Fibroblast of lung (primary cell): ENCODE results near the gene LGALS1. TPM values are rescaled to one million over a fixed set of nuclear protein-coding genes. Genes with fewer than 3 reads are reported as not detected.

Source experiments
- DNase-seq, 2 donors: peaks; one replicate each; pipeline versions ENCODE4 v3.0.0 to v3.0.0-alpha.2; 2010; ENCODE audit warnings: low read depth in 2 of 2
- H2AFZ ChIP-seq: 2 replicates; pipeline ENCODE4 v1.5.1; 2012; ENCODE audit warnings: low read length, control low read depth, inconsistent platforms
- H3K27ac ChIP-seq: 2 replicates; pipeline ENCODE4 v1.5.1; 2011; ENCODE audit warnings: low read length, control low read depth; ENCODE audit not compliant: insufficient read depth
- H3K27me3 ChIP-seq: 2 replicates; pipeline ENCODE4 v1.5.1; 2011; ENCODE audit warnings: mild to moderate bottlenecking, low read length; ENCODE audit not compliant: control insufficient read depth, insufficient read depth
- H3K36me3 ChIP-seq: 2 replicates; pipeline ENCODE4 v1.5.1; 2011; ENCODE audit warnings: low read length; ENCODE audit not compliant: control insufficient read depth, insufficient read depth
- H3K4me1 ChIP-seq: 2 replicates; pipeline ENCODE4 v1.5.1; 2011; ENCODE audit warnings: low read length; ENCODE audit not compliant: control insufficient read depth, insufficient read depth; ENCODE audit errors: extremely low read depth
- H3K4me2 ChIP-seq: 2 replicates; pipeline ENCODE4 v1.5.1; 2011; ENCODE audit warnings: low read length, control low read depth; ENCODE audit not compliant: insufficient read depth; ENCODE audit errors: extremely low read depth
- H3K4me3 ChIP-seq, 4 experiments: fragments of 200-600 bp in 1 of 4; sonication (generic) in 1 of 4; replicated peaks in 1 of 4; 2 replicates each; pipeline ENCODE4 v1.5.1; 2011 to 2016; ENCODE audit warnings: low read length in 4 of 4, low read depth in 3 of 4, mild to moderate bottlenecking in 3 of 4, control low read depth in 2 of 4, inconsistent platforms in 1 of 4, mixed read lengths in 1 of 4; ENCODE audit not compliant: insufficient read depth in 1 of 4; ENCODE audit errors: control extremely low read depth in 1 of 4
- H3K79me2 ChIP-seq: 2 replicates; pipeline ENCODE4 v1.5.1; 2012; ENCODE audit warnings: mild to moderate bottlenecking, low read length, inconsistent platforms; ENCODE audit not compliant: control insufficient read depth, insufficient read depth
- H3K9ac ChIP-seq: 2 replicates; pipeline ENCODE4 v1.5.1; 2011; ENCODE audit warnings: mild to moderate bottlenecking, low read length, control low read depth; ENCODE audit not compliant: insufficient read depth
- H3K9me3 ChIP-seq: 2 replicates; pipeline ENCODE4 v1.5.1; 2012; ENCODE audit warnings: low read depth, low read length; ENCODE audit not compliant: control insufficient read depth, insufficient read depth
- H4K20me1 ChIP-seq: 2 replicates; pipeline ENCODE4 v1.5.1; 2011; ENCODE audit warnings: low read length; ENCODE audit not compliant: control insufficient read depth, insufficient read depth; ENCODE audit errors: extremely low read depth
- EZH2 ChIP-seq: IDR thresholded peaks from 2 replicates; pipeline ENCODE4 v1.5.1; 2012; ENCODE audit warnings: low read length, control low read depth, mild to moderate bottlenecking; ENCODE audit errors: missing control alignments
- polyA plus RNA-seq, 2 donors: library from polyadenylated mRNA; depleted of rRNA in 1 of 2; stranded (reverse) in 1 of 2; unstranded in 1 of 2; fragments of >200 nt; gene quantifications; 2 replicates each; pipeline ENCODE4 v1.2.1, GENCODE V29; 2011 to 2012; ENCODE audit warnings: missing spikeins in 1 of 2
- total RNA-seq: library from RNA; depleted of rRNA; stranded (reverse); fragments of >200 nt; gene quantifications from 2 replicates; pipeline ENCODE4 v1.2.1, GENCODE V29; 2014
- TF ChIP-seq, protein P1 (sequence below), 2 donors: IDR thresholded peaks in 1 of 2; conservative IDR thresholded peaks in 1 of 2; 1 replicate in 1 of 2; 2 replicates in 1 of 2; pipeline ENCODE4 v1.5.1; 2011 to 2012; ENCODE audit warnings: low read length in 2 of 2, control low read depth in 1 of 2, inconsistent platforms in 1 of 2, low read depth in 1 of 2, mild to moderate bottlenecking in 1 of 2

Gene LGALS1
- total and polyA plus RNA-seq, 2 donors (not counting 1 experiment from before 2014, with no cell fraction given): 5,090 to 11,230 TPM

DNA sequence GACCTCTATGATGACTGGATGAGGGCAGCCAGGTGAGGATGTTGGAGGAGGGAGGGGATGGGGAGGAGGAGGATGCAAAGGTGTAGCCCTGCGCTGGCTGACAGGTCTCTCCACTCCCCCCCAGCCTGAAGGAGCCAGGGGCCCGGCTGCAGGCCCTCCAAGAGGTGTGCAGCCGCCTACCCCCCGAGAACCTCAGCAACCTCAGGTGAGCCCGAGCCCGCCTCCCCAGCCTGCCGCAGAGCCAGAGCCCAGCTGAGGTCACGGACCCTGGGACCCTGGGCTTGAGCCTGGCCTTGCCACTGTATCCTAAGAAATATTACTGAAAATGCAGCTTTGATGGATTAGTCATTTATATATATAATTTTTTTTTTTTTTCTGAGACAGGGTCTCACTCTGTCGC, 28.1 kb upstream of the LGALS1 start:
- no peak for DNase-seq
- Histone ChIP-seq H3K27me3 (no peaks in the 10 kb centered on the region), H4K20me1 (no peaks in the 10 kb centered on the region), H2AFZ (no peak overlapping the region), H3K27ac (no peak overlapping the region), H3K4me1 (no peaks in the 10 kb centered on the region), H3K4me3 (no peak overlapping the region), H3K36me3 (peaks cover 4% of the 10 kb centered on the region), H3K9ac (no peak overlapping the region), H3K4me2 (no peak overlapping the region), H3K9me3 (no peaks in the 10 kb centered on the region), H3K79me2 (no peaks in the 10 kb centered on the region)
- TF ChIP-seq, protein P1, sequence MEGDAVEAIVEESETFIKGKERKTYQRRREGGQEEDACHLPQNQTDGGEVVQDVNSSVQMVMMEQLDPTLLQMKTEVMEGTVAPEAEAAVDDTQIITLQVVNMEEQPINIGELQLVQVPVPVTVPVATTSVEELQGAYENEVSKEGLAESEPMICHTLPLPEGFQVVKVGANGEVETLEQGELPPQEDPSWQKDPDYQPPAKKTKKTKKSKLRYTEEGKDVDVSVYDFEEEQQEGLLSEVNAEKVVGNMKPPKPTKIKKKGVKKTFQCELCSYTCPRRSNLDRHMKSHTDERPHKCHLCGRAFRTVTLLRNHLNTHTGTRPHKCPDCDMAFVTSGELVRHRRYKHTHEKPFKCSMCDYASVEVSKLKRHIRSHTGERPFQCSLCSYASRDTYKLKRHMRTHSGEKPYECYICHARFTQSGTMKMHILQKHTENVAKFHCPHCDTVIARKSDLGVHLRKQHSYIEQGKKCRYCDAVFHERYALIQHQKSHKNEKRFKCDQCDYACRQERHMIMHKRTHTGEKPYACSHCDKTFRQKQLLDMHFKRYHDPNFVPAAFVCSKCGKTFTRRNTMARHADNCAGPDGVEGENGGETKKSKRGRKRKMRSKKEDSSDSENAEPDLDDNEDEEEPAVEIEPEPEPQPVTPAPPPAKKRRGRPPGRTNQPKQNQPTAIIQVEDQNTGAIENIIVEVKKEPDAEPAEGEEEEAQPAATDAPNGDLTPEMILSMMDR (conservative IDR thresholded peaks at IDR 0.05 in 1 of 2, IDR thresholded peaks at IDR 0.05 in 1 of 2; ENCODE audit: low read depth in 1 of 2, low read length in 2 of 2): no peak
- TF ChIP-seq EZH2: no peak

DNA sequence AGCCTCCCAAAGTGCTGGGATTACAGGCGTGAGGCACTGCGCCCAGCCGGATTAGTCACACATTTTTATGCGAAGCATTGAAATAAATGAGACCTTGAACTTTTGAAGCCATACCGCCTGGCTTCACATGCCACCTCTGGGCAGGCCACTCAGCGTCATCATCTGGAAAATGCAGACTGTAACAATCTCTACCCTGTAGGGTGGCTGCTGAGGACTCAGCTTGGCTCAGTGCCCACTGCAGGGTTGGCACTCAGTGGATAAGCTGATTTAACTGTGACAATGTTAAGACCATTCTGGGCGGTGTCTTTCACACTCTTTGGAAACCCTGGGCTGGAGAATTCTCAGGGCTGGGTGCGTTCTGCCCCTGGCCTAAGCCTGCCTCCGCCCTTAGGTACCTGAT, 27.5 kb upstream of the LGALS1 start:
- Histone ChIP-seq H3K9ac (no peak overlapping the region), H3K4me1 (no peaks in the 10 kb centered on the region), H3K27ac (no peak overlapping the region), H3K4me3 (no peak overlapping the region), H3K79me2 (no peaks in the 10 kb centered on the region), H3K27me3 (no peaks in the 10 kb centered on the region), H4K20me1 (no peaks in the 10 kb centered on the region), H3K36me3 (peaks cover 4% of the 10 kb centered on the region), H3K4me2 (no peak overlapping the region), H2AFZ (no peak overlapping the region), H3K9me3 (no peaks in the 10 kb centered on the region)
- TF ChIP-seq EZH2: no peak
- TF ChIP-seq, protein P1 (conservative IDR thresholded peaks at IDR 0.05 in 1 of 2, IDR thresholded peaks at IDR 0.05 in 1 of 2; ENCODE audit: low read depth in 1 of 2, low read length in 2 of 2): no peak
- peak in 1 of 2 donors; percentile 80 for DNase-seq

DNA sequence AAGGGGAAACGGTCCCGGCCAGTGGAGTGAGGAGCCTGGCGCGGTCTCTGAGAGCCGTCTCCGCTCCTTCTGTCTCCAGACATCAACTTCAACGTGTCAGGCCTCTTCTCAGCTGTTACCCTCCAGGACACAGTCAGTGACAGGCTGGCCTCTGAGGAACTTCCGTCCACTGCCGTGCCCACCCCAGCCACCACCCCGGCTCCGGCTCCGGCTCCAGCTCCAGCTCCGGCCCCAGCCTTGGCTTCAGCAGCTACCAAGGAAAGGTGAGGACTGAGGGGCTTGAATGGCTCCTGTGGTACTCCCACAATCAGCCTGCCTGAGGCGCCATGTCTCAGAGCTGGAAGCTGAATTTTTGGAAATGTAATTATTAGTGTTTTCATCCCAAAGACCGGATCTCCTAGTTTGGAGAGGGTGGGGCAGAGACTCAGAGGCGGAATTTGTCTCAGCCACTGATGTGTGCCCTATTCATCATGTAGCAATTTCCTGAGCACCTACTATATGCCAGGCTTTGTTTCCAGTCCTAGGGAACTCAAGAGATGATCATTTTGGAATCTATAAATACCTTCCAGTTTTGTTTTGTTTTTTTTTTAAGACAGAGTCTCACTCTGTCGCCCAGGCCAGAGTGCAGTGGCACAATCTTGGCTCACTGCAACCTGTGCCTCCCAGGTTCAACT, 24.8 kb upstream of the LGALS1 start:
- H3K4me3 ChIP-seq: no peak overlapping the region
- no peak for TF ChIP-seq EZH2
- no peaks in the 10 kb centered on the region for H4K20me1 ChIP-seq
- no peaks in the 10 kb centered on the region for H3K9me3 ChIP-seq
- H3K27me3 ChIP-seq: no peaks in the 10 kb centered on the region
- peaks cover 4% of the 10 kb centered on the region for H3K36me3 ChIP-seq
- no peaks in the 10 kb centered on the region for H3K4me1 ChIP-seq
- no peak overlapping the region for H3K9ac ChIP-seq
- no peak for DNase-seq
- H2AFZ ChIP-seq: no peak overlapping the region
- no peak overlapping the region for H3K4me2 ChIP-seq
- H3K79me2 ChIP-seq: no peaks in the 10 kb centered on the region
- no peak overlapping the region for H3K27ac ChIP-seq
